Nucleus accumbens (tissue), 56 donors: Measurements from ENCODE around the gene GCK.
A peak's percentile ranks its signal among the peaks of the same experiment; 100 is the strongest.

Source experiments
- DNase-seq, 56 donors: peaks; one replicate each; lab custom pipeline; 2025; lab: John Stamatoyannopoulos, UW

The GCK gene

GRCh38 chr7:44158096-44158872, 31.0 kb downstream of the GCK start:
- no peak for DNase-seq

- no peak for DNase-seq
Measured at GRCh38 chr7:44157116-44158080, 31.8 kb downstream of the GCK start.

- no peak for DNase-seq
Measured at GRCh38 chr7:44156453-44157010, 32.7 kb downstream of the GCK start.

- no peak for DNase-seq
Measured at GRCh38 chr7:44155191-44156185, 33.8 kb downstream of the GCK start.

DNA sequence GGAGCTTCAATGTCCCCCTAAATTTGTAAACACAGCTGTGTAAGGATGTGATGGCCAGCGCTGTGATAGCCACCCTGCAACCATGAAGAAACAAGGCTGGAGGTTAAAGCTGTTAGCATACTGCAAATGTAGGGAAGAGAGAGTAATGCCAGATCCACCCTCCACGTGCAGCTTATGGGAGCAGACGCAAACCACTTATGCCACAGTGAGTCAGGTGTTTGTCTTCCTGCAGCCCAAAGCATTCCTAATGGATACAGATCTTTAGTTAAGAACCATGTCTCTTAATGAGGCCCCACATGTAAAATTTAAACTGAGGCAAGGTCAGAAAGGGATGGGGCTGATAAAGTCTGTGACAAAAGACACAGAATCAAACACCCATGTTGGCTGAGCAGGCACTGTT, 34.5 kb downstream of the GCK start:
- DNase-seq = no peak

- no peak for DNase-seq
Measured at GRCh38 chr7:44153948-44154335, 35.3 kb downstream of the GCK start.

DNA sequence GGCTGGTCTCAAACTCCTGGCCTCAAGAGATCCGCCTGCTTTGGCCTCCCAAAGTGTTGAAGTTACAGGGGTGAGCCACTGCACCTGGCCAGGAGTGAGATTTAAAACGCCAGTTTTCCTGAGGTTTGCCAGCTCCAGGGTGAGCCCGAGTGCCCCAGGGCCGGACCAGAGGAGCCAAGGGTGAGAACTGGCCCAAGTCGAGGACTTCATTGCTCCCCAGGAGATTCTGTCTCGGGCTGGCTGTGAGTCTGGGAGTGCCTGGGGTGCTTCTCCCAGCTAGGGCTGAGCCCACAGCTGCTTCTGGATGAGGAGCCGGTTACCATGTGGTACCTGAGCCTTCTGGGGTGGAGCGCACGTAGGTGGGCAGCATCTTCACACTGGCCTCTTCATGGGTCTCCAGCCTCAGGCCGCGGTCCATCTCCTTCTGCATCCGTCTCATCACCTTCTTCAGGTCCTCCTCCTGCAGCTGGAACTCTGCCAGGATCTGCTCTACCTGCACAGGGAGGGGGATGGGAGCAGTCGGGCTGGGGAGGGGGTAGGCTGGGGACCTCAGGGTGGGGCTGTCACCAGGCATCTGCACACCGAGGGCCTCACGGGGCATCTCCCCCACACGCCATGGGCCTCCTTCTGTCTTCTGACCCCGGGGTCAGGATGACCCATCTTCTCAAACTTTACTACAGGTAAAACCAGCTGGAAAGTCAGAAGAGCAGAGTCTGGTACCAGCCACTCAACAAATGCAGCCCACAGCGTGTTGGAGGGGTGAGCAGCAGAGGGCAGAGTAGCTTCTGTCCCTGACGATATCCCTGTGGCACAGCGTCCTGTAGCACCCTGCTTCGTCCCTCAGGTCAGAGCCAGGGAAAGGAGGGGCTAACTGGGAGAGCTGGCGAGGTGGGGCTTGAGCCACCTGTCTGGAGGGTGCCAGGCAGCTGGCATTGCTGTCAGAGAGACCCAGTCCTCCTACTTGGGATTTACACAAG, 36.0 kb downstream of the GCK start:
- no peak for DNase-seq

DNA sequence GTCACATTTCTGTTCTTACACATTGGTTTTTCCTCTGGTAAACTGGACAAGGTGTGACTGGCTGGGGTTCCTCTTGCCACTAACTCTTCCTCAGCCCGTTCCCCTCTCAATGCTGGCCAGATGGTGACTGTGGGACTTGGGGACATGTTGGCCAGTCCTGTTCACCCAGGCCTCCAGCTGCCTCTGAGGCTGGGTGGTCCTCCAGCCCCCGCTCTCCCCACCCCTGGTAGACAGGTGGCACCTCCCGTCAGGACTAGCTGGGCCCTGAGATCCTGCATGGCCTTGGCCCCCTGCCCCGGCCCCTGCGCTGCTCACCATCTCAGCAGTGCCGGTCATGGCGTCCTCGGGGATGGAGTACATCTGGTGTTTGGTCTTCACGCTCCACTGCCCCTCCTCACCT, 37.3 kb downstream of the GCK start:
- DNase-seq = no peak

- DNase-seq = no peak
Measured at GRCh38 chr7:44150966-44151941, 38.0 kb downstream of the GCK start.

DNA sequence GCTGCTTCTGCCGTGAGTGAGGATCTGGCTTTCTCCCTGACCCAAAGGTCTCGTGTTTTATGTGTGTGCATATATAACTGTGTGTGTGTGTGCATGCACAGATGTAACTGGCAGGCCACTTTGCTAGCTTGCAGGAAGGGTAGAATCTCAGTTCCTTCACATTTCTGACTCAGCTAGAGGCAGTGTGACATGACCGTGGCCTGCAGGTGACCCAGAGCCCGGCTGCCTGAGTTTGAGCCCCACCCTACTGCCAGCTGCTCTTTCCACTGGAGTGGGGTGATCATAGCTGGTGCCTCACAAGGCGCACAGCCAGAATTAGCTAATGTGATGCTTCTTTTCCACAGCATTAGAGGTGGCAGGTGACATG, 38.8 kb downstream of the GCK start:
- no peak for DNase-seq

DNA sequence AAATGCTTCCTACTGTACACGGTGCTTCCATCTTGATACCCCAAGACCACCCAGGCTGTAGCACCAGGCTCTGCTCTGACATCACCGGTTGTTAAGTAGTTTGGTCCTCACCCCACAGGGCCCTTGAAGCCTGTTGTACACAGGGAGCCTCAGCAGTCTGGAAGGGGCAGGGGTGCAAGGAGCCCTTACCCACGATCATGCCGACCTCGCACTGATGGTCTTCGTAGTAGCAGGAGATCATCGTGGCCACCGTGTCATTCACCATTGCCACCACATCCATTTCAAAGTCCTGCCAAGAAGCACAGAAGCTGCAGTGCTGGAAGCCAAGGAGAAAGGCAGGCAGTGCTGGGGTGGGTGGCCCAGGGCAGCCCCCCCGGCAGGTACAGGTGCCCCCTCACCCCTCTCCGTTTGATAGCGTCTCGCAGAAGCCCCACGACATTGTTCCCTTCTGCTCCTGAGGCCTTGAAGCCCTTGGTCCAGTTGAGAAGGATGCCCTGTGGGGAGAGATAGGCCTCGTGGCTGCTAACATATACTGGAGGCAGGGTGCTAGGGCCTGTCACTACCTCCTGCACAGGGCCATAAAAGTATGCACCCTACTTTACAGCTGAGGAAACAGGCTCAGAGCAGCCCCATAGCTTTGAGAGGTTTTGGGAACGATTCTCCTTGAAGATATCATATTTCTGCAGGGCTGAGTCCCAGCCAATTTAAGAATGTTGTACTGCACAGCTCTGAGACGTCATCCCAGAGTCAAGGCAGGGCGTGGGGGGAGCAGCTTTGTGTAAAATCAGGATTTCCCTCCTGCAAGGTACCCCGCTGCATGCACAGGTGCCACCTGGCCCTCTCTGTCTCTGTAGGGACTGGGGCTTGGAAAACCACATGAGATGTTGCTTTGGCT, 39.4 kb downstream of the GCK start:
- no peak for DNase-seq

DNA sequence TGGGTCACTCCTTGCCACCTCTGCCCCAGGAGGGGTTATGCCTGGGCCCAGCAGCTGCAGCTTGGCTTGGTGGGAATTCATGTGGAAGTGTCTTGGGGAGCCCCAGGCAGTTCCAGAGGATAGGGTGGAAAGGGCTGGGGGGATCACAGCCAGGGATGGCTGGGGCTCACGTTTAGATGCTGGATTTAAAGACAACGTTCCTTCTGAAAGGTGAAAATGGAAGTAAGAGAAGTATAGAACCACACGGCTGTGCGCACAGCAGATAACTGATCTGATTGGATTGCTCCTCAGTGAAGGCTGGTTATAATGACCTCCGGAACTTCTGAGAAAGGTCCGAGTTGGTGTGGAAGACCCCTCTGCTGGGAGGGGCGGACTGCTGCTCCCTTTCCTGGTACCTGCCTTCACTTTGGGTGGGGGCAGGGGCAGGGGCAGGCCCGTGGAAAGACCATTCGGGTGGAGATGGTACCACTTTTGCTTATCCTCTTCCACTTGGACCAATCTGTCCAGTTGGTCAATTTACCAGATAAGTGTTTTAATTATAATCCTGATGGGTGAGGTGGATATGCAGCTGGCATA, 40.2 kb downstream of the GCK start:
- no peak for DNase-seq

- no peak for DNase-seq
Measured at GRCh38 chr7:44148166-44148565, 41.1 kb downstream of the GCK start.

GRCh38 chr7:44147026-44147991, 41.9 kb downstream of the GCK start:
- peak in 14 of 56 donors; percentile 6 to 51 (median 16) for DNase-seq
